ENCODE data around the gene TUBB4A.
A peak's percentile ranks its signal among the peaks of the same experiment; 100 is the strongest.
"Not testable (repeated sequence)": the region's sequence is repeated elsewhere in the genome, so short reads cannot be mapped to it uniquely, and the experiment has no call there.

Gene TUBB4A

GRCh38 chr19:6522712-6523111 is 20.6 kb upstream of the TUBB4A start:
- DNase-seq, result no peak

- DNase-seq, result no peak
Observed at GRCh38 chr19:6521718-6522646, 19.9 kb upstream of the TUBB4A start.

- no peak for DNase-seq
Observed at GRCh38 chr19:6519289-6519688, 17.2 kb upstream of the TUBB4A start.

- no peak for DNase-seq
Observed at GRCh38 chr19:6518145-6518911, 16.2 kb upstream of the TUBB4A start.

GRCh38 chr19:6516659-6517291 is 14.7 kb upstream of the TUBB4A start:
- DNase-seq, result peak; percentile 74

- DNase-seq, result peak; percentile 32
Observed at GRCh38 chr19:6516018-6516658, 14.0 kb upstream of the TUBB4A start.

- DNase-seq, result no peak
Observed at GRCh38 chr19:6514926-6515544, 12.9 kb upstream of the TUBB4A start.

- DNase-seq, result no peak
Observed at GRCh38 chr19:6514089-6514488, 12.0 kb upstream of the TUBB4A start.

GRCh38 chr19:6510618-6511017 is 8.5 kb upstream of the TUBB4A start:
- DNase-seq, result no peak

GRCh38 chr19:6509118-6509971 is 7.2 kb upstream of the TUBB4A start:
- DNase-seq, result no peak

GRCh38 chr19:6508028-6508771 is 6.1 kb upstream of the TUBB4A start:
- not testable (repeated sequence) for DNase-seq

GRCh38 chr19:6503407-6504201 is 1.5 kb upstream of the TUBB4A start:
- DNase-seq, result no peak

GRCh38 chr19:6500837-6501739 is 1.0 kb downstream of the TUBB4A start:
- no peak for DNase-seq

- DNase-seq, result no peak
Observed at GRCh38 chr19:6499052-6499790, 2.9 kb downstream of the TUBB4A start.

GRCh38 chr19:6498294-6499036 is 3.6 kb downstream of the TUBB4A start:
- DNase-seq, result no peak

GRCh38 chr19:6495947-6496346 is 6.2 kb downstream of the TUBB4A start:
- no peak for DNase-seq

GRCh38 chr19:6494438-6495036 is 7.6 kb downstream of the TUBB4A start:
- DNase-seq, result no peak

Measured in KG1 (cell line).